Cerebellar cortex (tissue), 1 donor: ENCODE results near the gene GPR37L1.
A peak's percentile ranks its signal among the peaks of the same experiment; 100 is the strongest.
"Not testable (repeated sequence)": the region's sequence is repeated elsewhere in the genome, so short reads cannot be mapped to it uniquely, and the experiment has no call there.

Experiments used
- DNase-seq: peaks from one replicate; pipeline ENCODE4 v3.0.0-alpha.2; 2015; ENCODE audit warnings: low spot score

Gene GPR37L1

GRCh38 chr1:202110977-202111376 is 11.7 kb upstream of the GPR37L1 start:
- no peak for DNase-seq

GRCh38 chr1:202111589-202111988 is 11.1 kb upstream of the GPR37L1 start:
- not testable (repeated sequence) for DNase-seq

GRCh38 chr1:202112859-202113689 is 9.6 kb upstream of the GPR37L1 start:
- DNase-seq, result no peak

GRCh38 chr1:202113690-202114300 is 8.9 kb upstream of the GPR37L1 start:
- no peak for DNase-seq

GRCh38 chr1:202116287-202116686 is 6.4 kb upstream of the GPR37L1 start:
- DNase-seq, result no peak

GRCh38 chr1:202117898-202118371 is 4.8 kb upstream of the GPR37L1 start:
- DNase-seq, result no peak

- DNase-seq, result no peak
Observed at GRCh38 chr1:202121006-202121405, 1.7 kb upstream of the GPR37L1 start.

GRCh38 chr1:202123336-202123813 is 658 bp downstream of the GPR37L1 start:
- DNase-seq, result no peak

GRCh38 chr1:202124142-202124541 is 1.4 kb downstream of the GPR37L1 start:
- peak; percentile 57 for DNase-seq

GRCh38 chr1:202125611-202126010 is 2.9 kb downstream of the GPR37L1 start:
- no peak for DNase-seq

- DNase-seq, result no peak
Observed at GRCh38 chr1:202126426-202126825, 3.7 kb downstream of the GPR37L1 start.

- DNase-seq, result no peak
Observed at GRCh38 chr1:202127061-202127460, 4.3 kb downstream of the GPR37L1 start.

- no peak for DNase-seq
Observed at GRCh38 chr1:202127836-202128622, 5.3 kb downstream of the GPR37L1 start.

- no peak for DNase-seq
Observed at GRCh38 chr1:202129453-202130296, 7.0 kb downstream of the GPR37L1 start.

GRCh38 chr1:202130297-202130721 is 7.6 kb downstream of the GPR37L1 start:
- DNase-seq, result no peak

- no peak for DNase-seq
Observed at GRCh38 chr1:202130816-202131522, 8.3 kb downstream of the GPR37L1 start.

- peak; percentile 88 for DNase-seq
Observed at GRCh38 chr1:202131956-202132821, 9.5 kb downstream of the GPR37L1 start.

- peak; percentile 46 for DNase-seq
Observed at GRCh38 chr1:202133001-202133400, 10.3 kb downstream of the GPR37L1 start.

- no peak for DNase-seq
Observed at GRCh38 chr1:202133496-202133895, 10.8 kb downstream of the GPR37L1 start.

- no peak for DNase-seq
Observed at GRCh38 chr1:202133989-202134388, 11.3 kb downstream of the GPR37L1 start.
